Brain microvascular endothelial cell (primary cell): ENCODE data around the gene SCFD1.

Experiments
- DNase-seq: peaks from one replicate; pipeline ENCODE4 v3.0.0-alpha.2; 2020
- H3K27ac ChIP-seq: fragments of 250-450 bp; sonication (Bioruptor Pico); 2 replicates; pipeline ENCODE4 v1.5.1; 2020; ENCODE audit warnings: mild to moderate bottlenecking, moderate library complexity
- H3K27me3 ChIP-seq: fragments of 250-450 bp; sonication (Bioruptor Pico); replicated peaks from 2 replicates; pipeline ENCODE4 v1.5.1; 2020; ENCODE audit warnings: mild to moderate bottlenecking
- H3K36me3 ChIP-seq: fragments of 250-450 bp; sonication (Bioruptor Pico); replicated peaks from 2 replicates; pipeline ENCODE4 v1.5.1; 2020; ENCODE audit warnings: mild to moderate bottlenecking
- H3K4me3 ChIP-seq: 2 replicates; pipeline ENCODE4 v1.5.1; 2011; ENCODE audit warnings: low read depth, mild to moderate bottlenecking, control low read depth, low read length, moderate library complexity
- in situ Hi-C: cut with HindIII; loops from 2 replicates; pipeline ENCODE4 v1.10.0; 2017; ENCODE audit warnings: low sequenced_read_pairs, low pct_ligation_motif_present
- TF ChIP-seq, protein P1 (sequence below): IDR thresholded peaks from 2 replicates; pipeline ENCODE4 v1.5.1; 2011; ENCODE audit warnings: low read depth, mild to moderate bottlenecking, moderate library complexity, low read length, control low read depth, inconsistent platforms; ENCODE audit errors: missing control alignments

The SCFD1 gene

DNA sequence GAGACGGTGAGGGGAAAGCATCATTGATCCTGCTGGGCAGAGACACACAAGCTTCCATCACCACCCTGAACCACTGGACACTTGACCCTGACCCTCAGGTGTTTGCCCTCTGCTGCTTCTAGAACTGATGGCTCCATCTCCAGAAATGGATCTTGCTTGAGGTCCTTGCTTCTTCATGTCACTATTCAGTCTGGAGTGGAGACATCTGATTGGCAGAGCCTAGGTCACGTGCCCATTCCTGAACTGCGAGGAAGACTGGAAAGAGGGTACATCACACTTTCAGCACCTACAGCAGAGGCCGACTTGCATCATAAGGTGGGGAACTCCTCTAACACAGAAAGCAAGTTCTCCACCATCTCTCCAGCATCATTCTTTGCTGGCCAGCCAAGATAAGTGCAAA lies 145.5 kb downstream of the SCFD1 start:
- Histone ChIP-seq H3K27ac (no peak overlapping the region), H3K4me3 (no peak overlapping the region), H3K36me3 (no peaks in the 10 kb centered on the region), H3K27me3 (no peaks in the 10 kb centered on the region)
- TF ChIP-seq, protein P1, sequence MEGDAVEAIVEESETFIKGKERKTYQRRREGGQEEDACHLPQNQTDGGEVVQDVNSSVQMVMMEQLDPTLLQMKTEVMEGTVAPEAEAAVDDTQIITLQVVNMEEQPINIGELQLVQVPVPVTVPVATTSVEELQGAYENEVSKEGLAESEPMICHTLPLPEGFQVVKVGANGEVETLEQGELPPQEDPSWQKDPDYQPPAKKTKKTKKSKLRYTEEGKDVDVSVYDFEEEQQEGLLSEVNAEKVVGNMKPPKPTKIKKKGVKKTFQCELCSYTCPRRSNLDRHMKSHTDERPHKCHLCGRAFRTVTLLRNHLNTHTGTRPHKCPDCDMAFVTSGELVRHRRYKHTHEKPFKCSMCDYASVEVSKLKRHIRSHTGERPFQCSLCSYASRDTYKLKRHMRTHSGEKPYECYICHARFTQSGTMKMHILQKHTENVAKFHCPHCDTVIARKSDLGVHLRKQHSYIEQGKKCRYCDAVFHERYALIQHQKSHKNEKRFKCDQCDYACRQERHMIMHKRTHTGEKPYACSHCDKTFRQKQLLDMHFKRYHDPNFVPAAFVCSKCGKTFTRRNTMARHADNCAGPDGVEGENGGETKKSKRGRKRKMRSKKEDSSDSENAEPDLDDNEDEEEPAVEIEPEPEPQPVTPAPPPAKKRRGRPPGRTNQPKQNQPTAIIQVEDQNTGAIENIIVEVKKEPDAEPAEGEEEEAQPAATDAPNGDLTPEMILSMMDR = no peak
- no peak for DNase-seq
- in situ Hi-C loops = no loop called here

DNA sequence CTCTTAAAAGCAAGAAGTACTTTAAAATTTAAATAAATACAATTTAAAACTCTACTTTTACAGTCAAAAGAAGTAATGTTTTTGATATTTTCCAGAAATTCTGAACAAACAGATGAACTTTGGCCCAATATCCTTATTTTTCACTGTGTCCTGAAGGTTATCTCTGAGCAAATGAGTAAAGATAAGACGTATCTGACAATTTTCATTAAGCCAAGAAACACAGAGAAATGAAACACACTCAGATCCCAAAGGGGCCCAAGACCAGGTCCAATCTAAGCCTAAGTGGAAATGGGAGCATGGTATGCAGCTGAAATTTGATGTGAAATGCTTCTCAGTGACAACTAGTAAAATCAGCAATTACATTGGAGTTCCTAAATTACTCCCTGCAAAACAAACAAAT lies 146.7 kb downstream of the SCFD1 start:
- TF ChIP-seq, protein P1 = no peak
- no peak overlapping the region for H3K4me3 ChIP-seq
- no peaks in the 10 kb centered on the region for H3K36me3 ChIP-seq
- H3K27ac ChIP-seq = no peak overlapping the region
- DNase-seq = no peak
- H3K27me3 ChIP-seq = no peaks in the 10 kb centered on the region
- in situ Hi-C loops = no loop called here

DNA sequence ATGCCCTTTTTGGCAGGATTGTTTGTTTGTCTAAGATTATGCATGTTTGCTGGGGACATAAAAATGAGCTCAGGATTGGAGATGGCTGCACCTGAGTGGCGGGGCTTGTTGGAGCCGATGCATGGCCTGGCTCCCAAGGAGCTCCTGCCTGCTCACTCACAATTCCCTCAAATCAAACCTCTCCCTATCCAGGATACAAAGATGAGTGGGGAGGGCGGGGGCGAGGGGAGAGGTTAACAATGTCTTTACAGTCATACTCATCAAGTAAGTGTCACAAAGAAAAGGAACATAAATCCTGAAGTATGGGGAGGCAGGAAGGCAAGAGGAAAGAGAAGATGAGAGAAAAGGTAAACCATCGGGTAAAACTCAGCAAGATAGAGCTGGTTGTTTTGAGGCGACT lies 148.3 kb downstream of the SCFD1 start:
- DNase-seq = no peak
- Histone ChIP-seq H3K4me3 (no peak overlapping the region), H3K27ac (no peak overlapping the region), H3K27me3 (no peaks in the 10 kb centered on the region), H3K36me3 (no peaks in the 10 kb centered on the region)
- TF ChIP-seq, protein P1 = no peak
- in situ Hi-C loops = no loop called here

DNA sequence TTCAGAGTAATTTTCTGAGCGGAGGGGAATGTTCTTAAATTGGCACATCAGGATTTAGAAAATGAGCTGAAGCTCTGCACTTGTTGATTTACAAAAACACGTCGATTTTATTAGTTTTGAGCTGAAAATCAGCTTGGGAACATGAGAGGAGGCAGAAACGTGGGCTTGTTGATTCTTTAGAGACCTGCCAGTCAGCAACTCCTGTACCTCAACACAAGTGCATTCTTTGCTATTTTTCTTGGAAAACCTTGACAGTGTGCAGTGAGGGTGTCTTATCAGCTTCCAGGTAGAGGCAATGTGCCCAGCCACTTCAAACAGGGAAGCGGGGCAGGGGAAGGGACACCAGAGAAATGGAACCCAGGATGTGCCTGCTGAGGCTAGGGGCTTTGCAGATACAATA lies 149.5 kb downstream of the SCFD1 start:
- TF ChIP-seq, protein P1 = no peak
- in situ Hi-C loops = no loop called here
- no peak for DNase-seq
- Histone ChIP-seq H3K36me3 (no peaks in the 10 kb centered on the region), H3K27ac (no peak overlapping the region), H3K4me3 (no peak overlapping the region), H3K27me3 (no peaks in the 10 kb centered on the region)

DNA sequence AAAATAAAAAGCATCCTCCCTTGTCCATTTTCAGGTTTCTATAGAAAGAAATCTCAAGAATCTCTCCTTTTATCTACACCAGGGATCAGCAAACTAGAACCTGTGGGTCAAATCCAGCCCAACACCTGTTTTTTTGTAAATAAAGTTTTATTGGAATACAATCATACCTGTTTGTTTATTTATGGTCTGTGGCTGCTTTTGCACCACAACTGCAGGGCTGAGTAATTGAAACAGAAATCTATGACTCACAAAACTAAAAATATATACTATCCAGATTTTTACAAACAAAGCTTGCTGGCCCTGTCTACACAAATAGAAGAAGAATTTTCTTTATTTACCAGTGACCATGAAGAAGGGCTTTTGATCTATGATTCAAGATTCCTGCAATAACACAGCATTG lies 157.1 kb downstream of the SCFD1 start:
- TF ChIP-seq, protein P1 = no peak
- Histone ChIP-seq H3K27ac (no peak overlapping the region), H3K27me3 (no peaks in the 10 kb centered on the region), H3K4me3 (no peak overlapping the region), H3K36me3 (no peaks in the 10 kb centered on the region)
- peak; percentile 10 for DNase-seq
- in situ Hi-C loops = no loop called here
